OCI-LY7 (cell line): ENCODE results near the gene TCF20. TPM values are rescaled to one million over a fixed set of nuclear protein-coding genes. Genes with fewer than 3 reads are reported as not detected.

Experiments
- BruUV-seq: library from RNA; stranded (reverse); fragments of 400-500 nt; replicated peaks from 2 replicates; lab custom pipeline; 2021; lab: Mats Ljungman, UMichigan
- CTCF ChIA-PET: fragments of 300-600 bp; sonication (Branson Sonifier 250); formaldehyde crosslinking; loops from one replicate; lab custom pipeline; 2022; ENCODE audit warnings: antibody characterized with exemption; ENCODE audit not compliant: unreplicated experiment; lab: Charles Lee
- POLR2A ChIA-PET: fragments of 300-600 bp; sonication (Branson Sonifier 250); formaldehyde crosslinking; loops from one replicate; lab custom pipeline; 2022; ENCODE audit warnings: antibody characterized with exemption; lab: Charles Lee
- DNase-seq: peaks from one replicate; pipeline ENCODE4 v3.0.0-alpha.2; 2015; ENCODE audit warnings: low spot score
- H2AFZ ChIP-seq: fragments of 200-600 bp; sonication (generic), shearing (Covaris generic); 2 replicates; pipeline ENCODE4 v1.6.1; 2014; ENCODE audit warnings: mild to moderate bottlenecking, antibody characterized with exemption, low read length, moderate library complexity
- H3K27ac ChIP-seq: fragments of 200-600 bp; sonication (generic); 2 replicates; pipeline ENCODE4 v1.5.1; 2014; ENCODE audit warnings: mixed run types, low read depth, mild to moderate bottlenecking, moderate library complexity, low read length, inconsistent platforms; ENCODE audit not compliant: poor library complexity, severe bottlenecking
- H3K36me3 ChIP-seq: fragments of 200-600 bp; sonication (generic); 2 replicates; pipeline ENCODE4 v1.6.1; 2014; ENCODE audit warnings: mild to moderate bottlenecking, antibody characterized with exemption, low read length, moderate library complexity, mixed read lengths; ENCODE audit not compliant: insufficient read depth
- H3K4me1 ChIP-seq: fragments of 200-600 bp; sonication (generic); 2 replicates; pipeline ENCODE4 v1.5.1; 2014; ENCODE audit warnings: mild to moderate bottlenecking, low read length; ENCODE audit not compliant: insufficient read depth, poor library complexity, severe bottlenecking
- H3K4me2 ChIP-seq: fragments of 200-600 bp; sonication (generic); 2 replicates; pipeline ENCODE4 v1.6.1; 2014; ENCODE audit warnings: mild to moderate bottlenecking, low read length
- H3K4me3 ChIP-seq: fragments of 200-600 bp; sonication (generic); 2 replicates; pipeline ENCODE4 v1.5.1; 2014; ENCODE audit warnings: mild to moderate bottlenecking, low read depth, low read length; ENCODE audit not compliant: poor library complexity, severe bottlenecking
- H3K79me2 ChIP-seq: fragments of 200-600 bp; sonication (generic); 2 replicates; pipeline ENCODE4 v1.6.1; 2016; ENCODE audit warnings: low read depth, mild to moderate bottlenecking, low read length, moderate library complexity, mixed read lengths; ENCODE audit not compliant: insufficient read depth
- H3K9me2 ChIP-seq: fragments of 200-600 bp; sonication (generic); 2 replicates; pipeline ENCODE4 v1.6.1; 2016; ENCODE audit warnings: mild to moderate bottlenecking, low read length, mixed read lengths; ENCODE audit not compliant: insufficient read depth
- H3K9me3 ChIP-seq: fragments of 200-600 bp; sonication (generic); 2 replicates; pipeline ENCODE4 v1.6.1; 2014; ENCODE audit warnings: mild to moderate bottlenecking, mixed run types, low read length, mixed read lengths
- H4K20me1 ChIP-seq: fragments of 200-600 bp; sonication (generic); 2 replicates; pipeline ENCODE4 v1.6.1; 2014; ENCODE audit warnings: mild to moderate bottlenecking, antibody characterized with exemption, low read length, moderate library complexity, mixed read lengths; ENCODE audit not compliant: insufficient read depth
- EZH2phosphoT487 ChIP-seq: fragments of 200-600 bp; sonication (generic); IDR thresholded peaks from 2 replicates; pipeline ENCODE4 v1.6.1; 2018; ENCODE audit warnings: low read depth, borderline replicate concordance, mild to moderate bottlenecking, mixed run types, antibody characterized with exemption, low read length, moderate library complexity, mixed read lengths
- intact Hi-C: fragments of 100-400 bp; cut with micrococcal nuclease; formaldehyde crosslinking; loops from one replicate; pipeline ENCODE4 v1.10.0; 2022; ENCODE audit not compliant: unreplicated experiment
- total RNA-seq, 2 experiments: library from RNA; depleted of rRNA in 1 of 2; stranded (reverse); fragments of >200 nt in 1 of 2; shearing (Covaris generic) in 1 of 2; gene quantifications; 2 replicates each; pipeline ENCODE4 v1.2.3, GENCODE V29; 2014 to 2022
- TF ChIP-seq, protein P1 (sequence below): fragments of 200-600 bp; sonication (generic); conservative IDR thresholded peaks from 2 replicates; pipeline ENCODE4 v1.5.1; 2014; ENCODE audit warnings: mild to moderate bottlenecking, antibody characterized with exemption, low read length, moderate library complexity, mixed read lengths

TCF20 gene
- total RNA-seq, 2 experiments from 2014 or later, result 56.0 to 71.1 TPM

DNA sequence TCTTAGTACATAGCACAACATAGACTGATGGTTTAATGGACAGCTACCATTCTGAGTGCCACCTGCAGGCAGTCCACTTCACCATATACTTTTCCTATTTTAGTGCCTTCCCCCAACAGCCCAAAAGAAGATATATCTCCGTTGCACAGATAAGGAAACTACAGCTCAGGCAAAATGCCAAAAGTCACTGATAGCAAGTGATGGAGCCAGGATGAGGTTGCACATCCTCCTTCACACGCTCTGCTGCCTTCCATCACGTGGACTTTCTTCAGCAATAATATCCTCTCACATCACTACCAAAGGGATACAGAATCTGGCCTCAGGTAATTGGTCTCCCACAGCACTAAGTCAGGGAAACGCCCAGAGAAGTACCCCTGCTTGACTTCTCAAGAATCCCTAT lies 7.5 kb downstream of the TCF20 start:
- Histone ChIP-seq H3K79me2 (peaks cover 97% of the 10 kb centered on the region), H3K4me3 (no peak overlapping the region), H3K36me3 (peaks cover 15% of the 10 kb centered on the region; the same call in 1 of the 2 replicates), H3K27ac (no peak overlapping the region), H3K4me1 (peaks cover 28% of the 10 kb centered on the region), H4K20me1 (peaks cover 47% of the 10 kb centered on the region), H2AFZ (no peak overlapping the region), H3K9me3 (no peaks in the 10 kb centered on the region), H3K4me2 (peak overlapping the region; percentile 54), H3K9me2 (no peaks in the 10 kb centered on the region)
- DNase-seq, result peak; percentile 33
- ChIA-PET POLR2A (no interaction called here), CTCF (no interaction called here)
- BruUV-seq, result no TSS peak
- intact Hi-C loops, result no loop called here
- no peak for TF ChIP-seq EZH2phosphoT487
- TF ChIP-seq, protein P1, sequence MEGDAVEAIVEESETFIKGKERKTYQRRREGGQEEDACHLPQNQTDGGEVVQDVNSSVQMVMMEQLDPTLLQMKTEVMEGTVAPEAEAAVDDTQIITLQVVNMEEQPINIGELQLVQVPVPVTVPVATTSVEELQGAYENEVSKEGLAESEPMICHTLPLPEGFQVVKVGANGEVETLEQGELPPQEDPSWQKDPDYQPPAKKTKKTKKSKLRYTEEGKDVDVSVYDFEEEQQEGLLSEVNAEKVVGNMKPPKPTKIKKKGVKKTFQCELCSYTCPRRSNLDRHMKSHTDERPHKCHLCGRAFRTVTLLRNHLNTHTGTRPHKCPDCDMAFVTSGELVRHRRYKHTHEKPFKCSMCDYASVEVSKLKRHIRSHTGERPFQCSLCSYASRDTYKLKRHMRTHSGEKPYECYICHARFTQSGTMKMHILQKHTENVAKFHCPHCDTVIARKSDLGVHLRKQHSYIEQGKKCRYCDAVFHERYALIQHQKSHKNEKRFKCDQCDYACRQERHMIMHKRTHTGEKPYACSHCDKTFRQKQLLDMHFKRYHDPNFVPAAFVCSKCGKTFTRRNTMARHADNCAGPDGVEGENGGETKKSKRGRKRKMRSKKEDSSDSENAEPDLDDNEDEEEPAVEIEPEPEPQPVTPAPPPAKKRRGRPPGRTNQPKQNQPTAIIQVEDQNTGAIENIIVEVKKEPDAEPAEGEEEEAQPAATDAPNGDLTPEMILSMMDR, result no peak

DNA sequence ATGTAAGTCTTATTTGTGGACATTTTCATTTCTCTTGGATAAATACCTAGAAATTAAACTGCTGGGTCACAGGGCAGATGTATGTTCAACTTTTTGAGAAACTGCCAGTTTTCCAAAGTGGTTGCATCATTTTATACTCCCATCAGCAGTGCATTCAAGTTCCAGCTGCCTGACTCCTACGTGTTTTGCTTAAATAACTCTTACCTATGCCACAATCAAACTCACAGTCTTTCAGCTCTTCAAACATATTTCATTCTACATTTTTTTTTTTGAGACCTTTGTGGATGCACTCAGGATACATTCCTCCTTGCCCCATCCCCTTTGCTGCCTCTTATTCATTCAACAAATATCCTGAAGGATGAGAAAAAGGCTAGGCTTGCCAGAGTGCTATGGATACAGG lies 9.2 kb downstream of the TCF20 start:
- CTCF ChIA-PET, result no interaction called here
- Histone ChIP-seq H3K27ac (no peak overlapping the region), H3K4me3 (no peak overlapping the region), H2AFZ (no peak overlapping the region), H3K4me2 (no peak overlapping the region), H3K36me3 (0 out of 2 replicates have a peak, but pooled peaks cover 4% of the 10 kb centered on the region), H3K4me1 (peaks cover 28% of the 10 kb centered on the region), H3K9me2 (no peaks in the 10 kb centered on the region), H3K9me3 (no peaks in the 10 kb centered on the region), H4K20me1 (peaks cover 49% of the 10 kb centered on the region), H3K79me2 (peaks cover 97% of the 10 kb centered on the region)
- TF ChIP-seq, protein P1, result no peak
- no peak for TF ChIP-seq EZH2phosphoT487
- DNase-seq, result no peak
- BruUV-seq, result no TSS peak
- intact Hi-C loops, result no loop called here
- POLR2A ChIA-PET, result no interaction called here

DNA sequence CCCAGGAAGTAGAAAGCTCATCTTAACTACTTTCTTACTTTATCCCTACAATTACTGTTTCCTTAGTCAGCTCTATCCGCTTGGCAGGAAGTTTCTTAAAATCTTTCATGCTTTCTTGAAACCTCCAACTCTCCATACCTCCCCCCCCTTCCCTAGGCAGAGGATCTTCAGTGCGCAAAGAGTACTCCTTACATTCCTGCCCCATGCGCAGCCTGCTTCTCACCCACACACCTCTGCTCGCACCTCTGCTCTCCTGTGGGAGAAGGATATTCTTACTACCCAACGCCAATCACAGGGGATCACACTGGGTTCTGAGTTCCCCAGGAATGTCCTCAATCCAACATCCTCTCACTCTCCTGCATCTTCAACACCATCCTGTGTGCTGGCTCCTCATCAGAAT lies 12.3 kb downstream of the TCF20 start:
- H4K20me1 ChIP-seq, result peaks cover 25% of the 10 kb centered on the region
- TF ChIP-seq, protein P1, result no peak
- no peak for TF ChIP-seq EZH2phosphoT487
- CTCF ChIA-PET, result no interaction called here
- no peaks in the 10 kb centered on the region for H3K9me3 ChIP-seq
- no peak overlapping the region for H2AFZ ChIP-seq
- BruUV-seq, result no TSS peak
- no peak for DNase-seq
- no peak overlapping the region for H3K27ac ChIP-seq
- H3K4me3 ChIP-seq, result no peak overlapping the region
- H3K4me1 ChIP-seq, result peaks cover 7% of the 10 kb centered on the region
- intact Hi-C loops, result no loop called here
- POLR2A ChIA-PET, result no interaction called here
- H3K36me3 ChIP-seq, result 0 out of 2 replicates have a peak, but pooled peaks cover 4% of the 10 kb centered on the region
- peaks cover 96% of the 10 kb centered on the region for H3K79me2 ChIP-seq
- no peak overlapping the region for H3K4me2 ChIP-seq
- no peaks in the 10 kb centered on the region for H3K9me2 ChIP-seq
